GM12878 (cell line): ENCODE measurements around the gene EFNA4. TPM values are rescaled to one million over a fixed set of nuclear protein-coding genes. Genes with fewer than 3 reads are reported as not detected.
A peak's percentile ranks its signal among the peaks of the same experiment; 100 is the strongest.

Source experiments
- ATF7 ChIP-seq: fragments of 450-650 bp; IDR thresholded peaks from 2 replicates; pipeline ENCODE4 v1.6.1; 2016; ENCODE audit warnings: low read depth, mild to moderate bottlenecking
- BRCA1 ChIP-seq: IDR thresholded peaks from 2 replicates; pipeline ENCODE4 v1.6.1; 2011; ENCODE audit warnings: low read depth, low read length, improper control_type of control experiment
- CBX5 ChIP-seq: sonication (generic); IDR thresholded peaks from 2 replicates; pipeline ENCODE4 v1.6.1; 2016; ENCODE audit warnings: low read depth, moderate library complexity, mild to moderate bottlenecking, inconsistent platforms
- DPF2 ChIP-seq: fragments of 450-650 bp; IDR thresholded peaks from 2 replicates; pipeline ENCODE4 v1.6.1; 2017; ENCODE audit warnings: mild to moderate bottlenecking
- E2F4 ChIP-seq: IDR thresholded peaks from 2 replicates; pipeline ENCODE4 v1.6.1; 2012; ENCODE audit warnings: low read depth, low read length, improper control_type of control experiment
- ESRRA ChIP-seq: IDR thresholded peaks from 2 replicates; pipeline ENCODE4 v1.6.1; 2012; ENCODE audit warnings: mild to moderate bottlenecking, low read length, improper control_type of control experiment
- FOS ChIP-seq: IDR thresholded peaks from 3 replicates; pipeline ENCODE4 v1.6.1; 2011; ENCODE audit warnings: borderline replicate concordance; ENCODE audit not compliant: insufficient read length; ENCODE audit errors: extremely low read depth
- GATAD2B ChIP-seq: fragments of 450-650 bp; conservative IDR thresholded peaks from 2 replicates; pipeline ENCODE4 v1.6.1; 2017; ENCODE audit warnings: low read depth, mild to moderate bottlenecking, moderate library complexity
- MEF2B ChIP-seq: fragments of 450-650 bp; IDR thresholded peaks from 2 replicates; pipeline ENCODE4 v1.6.1; 2018; ENCODE audit warnings: mild to moderate bottlenecking, moderate library complexity; ENCODE audit not compliant: partially characterized antibody, poor library complexity, severe bottlenecking
- NFYB ChIP-seq: IDR thresholded peaks from 2 replicates; pipeline ENCODE4 v1.6.1; 2011; ENCODE audit warnings: low read depth, mild to moderate bottlenecking, low read length, improper control_type of control experiment, moderate library complexity; ENCODE audit not compliant: insufficient read depth
- NR2C2 ChIP-seq: IDR thresholded peaks from 2 replicates; pipeline ENCODE4 v1.6.1; 2011; ENCODE audit warnings: borderline replicate concordance, low read depth; ENCODE audit not compliant: control insufficient read depth, insufficient read length
- POLR2A ChIP-seq: IDR thresholded peaks from 2 replicates; pipeline ENCODE4 v1.6.1; 2011; ENCODE audit warnings: low read depth, mild to moderate bottlenecking, low read length
- RB1 ChIP-seq: fragments of 450-650 bp; formaldehyde crosslinking; IDR thresholded peaks from 2 replicates; pipeline ENCODE4 v1.6.1; 2017; ENCODE audit warnings: mild to moderate bottlenecking, borderline replicate concordance
- RELA ChIP-seq: fragments of 450-650 bp; IDR thresholded peaks from 2 replicates; pipeline ENCODE4 v1.8.0; 2014; ENCODE audit warnings: borderline replicate concordance; ENCODE audit not compliant: partially characterized antibody
- RFX5 ChIP-seq: IDR thresholded peaks from 2 replicates; pipeline ENCODE4 v1.6.1; 2011; ENCODE audit warnings: low read depth, low read length, improper control_type of control experiment
- SMAD5 ChIP-seq: IDR thresholded peaks from 2 replicates; pipeline ENCODE4 v1.6.1; 2016; ENCODE audit warnings: antibody characterized with exemption, low read depth
- SMARCA5 ChIP-seq: fragments of 450-650 bp; IDR thresholded peaks from 2 replicates; pipeline ENCODE4 v1.6.1; 2017; ENCODE audit warnings: mild to moderate bottlenecking
- SP1 ChIP-seq: IDR thresholded peaks from one replicate; pipeline ENCODE4 v1.6.1; 2011; ENCODE audit warnings: low read depth, low read length
- WRNIP1 ChIP-seq: IDR thresholded peaks from 2 replicates; pipeline ENCODE4 v1.6.1; 2011; ENCODE audit warnings: low read depth, low read length, improper control_type of control experiment, borderline replicate concordance
- YBX1 ChIP-seq: fragments of 450-650 bp; IDR thresholded peaks from 2 replicates; pipeline ENCODE4 v1.6.1; 2016; ENCODE audit warnings: antibody characterized with exemption
- YY1 ChIP-seq: IDR thresholded peaks from 2 replicates; pipeline ENCODE4 v1.6.1; 2011; ENCODE audit warnings: low read depth, mild to moderate bottlenecking, low read length
- ZBED1 ChIP-seq: IDR thresholded peaks from 2 replicates; pipeline ENCODE4 v1.6.1; 2016; ENCODE audit warnings: borderline replicate concordance
- ZBTB33 ChIP-seq: fragments of 450-650 bp; IDR thresholded peaks from 2 replicates; pipeline ENCODE4 v1.6.1; 2017; ENCODE audit warnings: mild to moderate bottlenecking
- ZNF592 ChIP-seq: fragments of 450-650 bp; IDR thresholded peaks from 2 replicates; pipeline ENCODE4 v1.6.1; 2017; ENCODE audit warnings: mild to moderate bottlenecking, moderate library complexity
- ZNF622 ChIP-seq: fragments of 450-650 bp; IDR thresholded peaks from 2 replicates; pipeline ENCODE4 v1.6.1; 2017; ENCODE audit warnings: mild to moderate bottlenecking, inconsistent platforms
- polyA plus RNA-seq, 11 experiments: library from polyadenylated mRNA; depleted of rRNA in 4 of 11; unstranded in 6 of 11; stranded (reverse) in 5 of 11; fragments of >200 nt; fragmentation: Nextera tagmentation in 4 of 11; fragmentation: Illumina TruSeq in 1 of 11; extraction: Ambion mirVana in 4 of 11; extraction: Trizol in 1 of 11; gene quantifications; 1 replicate in 1 of 11; 2 replicates in 10 of 11; pipeline versions ENCODE4 v1.2.1 to v1.2.3, GENCODE V29; 2011 to 2016; ENCODE audit warnings: inconsistent platforms in 2 of 11, missing spikeins in 2 of 11, low read depth in 1 of 11
- total RNA-seq, 4 experiments: library from RNA; depleted of rRNA in 3 of 4; stranded (reverse); fragments of >200 nt in 3 of 4; fragmentation: Illumina TruSeq in 1 of 4; extraction: Trizol in 1 of 4; gene quantifications; 2 replicates each; pipeline versions ENCODE4 v1.2.1 to v1.2.3, GENCODE V29; 2013 to 2021

The EFNA4 gene
- total and polyA plus RNA-seq, 10 of the 15 experiments (the other 5 are each of a cell fraction or from before 2014, with no cell fraction given), result 0.52 to 14.1 (median 4.8) TPM

DNA sequence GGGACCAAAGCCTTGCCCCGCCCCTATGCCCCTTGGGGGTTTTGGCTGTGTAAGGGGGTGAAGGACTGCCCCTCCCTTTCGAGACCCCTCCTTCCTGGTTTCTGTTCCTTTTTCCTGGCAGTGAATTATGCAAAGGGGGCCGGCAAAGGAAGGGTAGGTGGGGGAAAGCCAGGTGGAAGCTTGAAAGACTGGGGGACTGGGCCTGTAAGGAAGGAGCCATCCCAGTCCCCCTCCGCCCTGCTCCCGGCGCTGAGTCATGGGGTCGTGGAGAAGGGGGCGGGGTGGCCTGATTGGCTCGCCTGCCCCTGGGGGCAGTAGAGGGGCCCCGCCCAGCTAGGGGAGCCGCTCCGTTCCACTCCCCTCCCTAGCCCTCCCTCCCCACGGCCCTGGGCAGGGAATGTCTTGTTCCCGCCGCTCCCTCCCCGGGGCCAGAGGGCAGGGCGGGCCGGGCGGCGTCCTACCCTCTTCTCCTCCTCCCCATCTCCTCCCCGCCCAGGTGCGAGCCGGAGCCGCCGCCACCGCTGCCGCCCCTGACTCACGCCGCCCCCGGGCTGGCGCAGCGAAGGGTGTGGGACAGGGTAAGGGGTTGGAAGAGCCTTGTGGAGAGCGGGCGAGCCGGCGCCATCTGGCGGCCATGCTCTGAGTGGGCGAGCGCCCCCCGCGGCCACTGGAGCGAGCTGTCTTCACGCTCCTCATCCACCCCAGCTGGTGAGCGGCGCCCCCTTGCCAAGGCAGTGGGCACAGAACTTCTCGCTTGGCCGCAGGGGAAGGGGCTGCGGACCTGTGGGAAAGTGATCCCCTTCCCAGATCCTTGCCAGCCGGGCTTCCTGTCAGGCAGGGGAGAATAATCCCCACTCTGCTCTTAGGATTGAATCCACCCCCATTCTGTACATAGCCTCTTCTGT lies 46.2 kb upstream of the EFNA4 start (continued):
- no peak for TF ChIP-seq E2F4
- peak; percentile 98 for TF ChIP-seq ZNF592
- no peak for TF ChIP-seq ZBTB33
- no peak for TF ChIP-seq YBX1
- peak; percentile 92 for TF ChIP-seq YY1
- TF ChIP-seq BRCA1, result no peak
- TF ChIP-seq NFYB, result no peak
- TF ChIP-seq MEF2B, result peak; percentile 63
- no peak for TF ChIP-seq NR2C2
- TF ChIP-seq ATF7, result no peak
- peak; percentile 31; the same call in 1 of the 2 replicates for TF ChIP-seq ESRRA
- TF ChIP-seq SMAD5, result no peak
- no peak for TF ChIP-seq FOS
- peak; percentile 83 for TF ChIP-seq RELA
- peak; percentile 89 for TF ChIP-seq DPF2
- TF ChIP-seq POLR2A, result peak; percentile 69
- no peak for TF ChIP-seq WRNIP1
- no peak for TF ChIP-seq SP1
- TF ChIP-seq ZNF622, result no peak
- TF ChIP-seq RB1, result peak; percentile 79; the same call in 1 of the 2 replicates
- peak; percentile 100 for TF ChIP-seq SMARCA5
- no peak for TF ChIP-seq RFX5
- TF ChIP-seq GATAD2B, result peak; percentile 93
- TF ChIP-seq ZBED1, result no peak
- no peak for TF ChIP-seq CBX5
